ENCODE measurements around the gene SNX10. TPM values are rescaled to one million over a fixed set of nuclear protein-coding genes. Genes with fewer than 3 reads are reported as not detected.

Gene SNX10
- total and polyA plus RNA-seq, 5 experiments from 2014 or later: 6.1 to 14.7 (median 10.9) TPM

DNA sequence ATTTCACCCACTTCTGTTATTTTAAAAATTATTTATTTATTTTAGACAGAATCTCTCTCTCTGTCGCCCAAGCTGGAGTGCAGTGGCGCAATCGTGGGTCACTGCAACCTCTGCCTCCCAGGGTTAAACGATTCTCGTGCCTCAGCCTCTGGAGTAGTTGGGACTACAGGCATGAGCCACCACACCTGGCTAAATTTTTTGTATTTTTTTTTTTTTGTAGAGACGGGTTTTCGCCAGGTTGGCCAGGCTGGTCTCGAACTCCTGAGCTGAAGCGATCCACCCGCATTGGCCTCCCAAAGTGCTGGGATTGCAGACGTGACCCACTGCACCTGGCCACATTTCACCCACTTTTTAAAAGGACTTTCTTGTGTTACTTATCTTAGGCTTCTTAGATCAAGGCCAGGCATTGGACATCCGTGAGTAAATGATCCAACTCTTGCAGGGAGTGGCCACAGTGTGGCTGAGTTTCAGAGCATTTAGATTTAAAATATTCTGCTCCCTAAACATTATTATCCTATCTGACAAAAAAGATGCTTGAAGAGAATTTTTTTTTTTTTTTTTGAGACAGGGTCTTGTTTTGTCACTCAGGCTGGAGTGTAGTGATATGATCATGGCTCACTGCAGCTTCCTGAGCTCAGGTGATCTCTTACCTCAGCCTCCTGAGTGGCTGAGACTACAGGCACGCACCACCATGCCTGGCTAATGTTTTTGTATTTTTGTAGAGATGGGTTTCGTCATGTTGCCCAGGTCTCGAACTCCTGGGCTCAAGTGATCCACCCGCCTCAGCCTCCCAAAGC lies 14.4 kb downstream of the SNX10 start:
- H3K4me1 Mint-ChIP-seq: peaks cover 12 to 42% (median 23%) of the 10 kb centered on the region in 4 donors
- no peak for ATAC-seq
- POLR2A ChIA-PET: interaction anchor here (1.0 to 1.1 kb wide), 3 partner anchors 15 to 104 kb away, joined by 3 to 8 read pairs (median 3); partner anchors contain the start of gene CBX3
- no peak for DNase-seq
- no peaks in the 10 kb centered on the region for H3K27me3 Mint-ChIP-seq
- H3K27ac Mint-ChIP-seq: peak overlapping the region in 1 of 10 donors; percentile 75
- peaks cover 0 to 10% (median 3%) of the 10 kb centered on the region in 3 donors for H3K36me3 Mint-ChIP-seq
- H3K9me3 Mint-ChIP-seq: no peaks in the 10 kb centered on the region
- no peak overlapping the region for H3K4me3 Mint-ChIP-seq

DNA sequence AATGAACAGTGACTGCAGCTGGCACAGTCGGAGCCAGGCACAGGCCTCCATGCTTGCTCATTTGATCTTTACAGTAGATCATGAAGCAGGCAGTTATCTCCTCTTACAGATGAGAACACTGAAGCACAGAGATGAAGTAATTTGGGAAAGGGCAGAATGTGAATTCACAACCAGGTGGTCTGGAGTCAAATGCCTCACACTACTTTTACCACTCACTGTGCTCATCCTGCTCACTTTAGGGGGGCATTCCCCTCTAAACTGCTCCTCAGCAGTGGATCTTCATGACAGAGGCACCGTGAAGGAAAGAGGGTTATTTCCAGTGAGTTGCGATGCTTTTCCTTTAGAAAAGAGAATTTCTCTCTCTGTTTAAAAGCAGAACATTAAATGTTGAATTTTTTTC lies 15.1 kb downstream of the SNX10 start:
- peak overlapping the region in 1 of 10 donors; percentile 72 for H3K27ac Mint-ChIP-seq
- no peak for DNase-seq
- peaks cover 12 to 42% (median 23%) of the 10 kb centered on the region in 4 donors for H3K4me1 Mint-ChIP-seq
- POLR2A ChIA-PET: no interaction called here
- peaks cover 0 to 10% (median 3%) of the 10 kb centered on the region in 3 donors for H3K36me3 Mint-ChIP-seq
- no peaks in the 10 kb centered on the region for H3K9me3 Mint-ChIP-seq
- ATAC-seq: no peak
- H3K27me3 Mint-ChIP-seq: no peaks in the 10 kb centered on the region
- H3K4me3 Mint-ChIP-seq: peak overlapping the region in 1 of 10 donors; percentile 28

DNA sequence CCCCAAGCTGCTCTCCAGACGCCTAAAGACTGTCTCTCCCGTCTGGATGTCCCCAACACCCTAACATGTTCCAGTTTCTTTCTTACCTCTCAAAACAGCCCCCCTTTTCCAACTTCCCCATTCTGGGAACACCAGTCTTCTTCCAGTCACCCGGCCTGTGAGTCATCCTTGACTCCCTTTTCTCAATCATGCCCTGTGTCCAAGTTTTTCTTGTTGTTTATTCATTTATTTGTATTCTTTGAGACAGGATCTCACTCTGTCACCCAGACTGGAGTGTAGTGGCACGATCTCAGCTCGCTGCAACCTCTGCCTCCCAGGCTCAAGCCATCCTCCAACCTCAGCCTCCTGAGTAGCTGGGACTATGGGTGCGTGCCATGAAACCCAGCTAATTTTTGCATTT lies 15.6 kb downstream of the SNX10 start:
- Mint-ChIP-seq H3K36me3 (peaks cover 0 to 10% (median 3%) of the 10 kb centered on the region in 3 donors), H3K9me3 (no peaks in the 10 kb centered on the region), H3K4me1 (peaks cover 12 to 42% (median 23%) of the 10 kb centered on the region in 4 donors), H3K27me3 (no peaks in the 10 kb centered on the region), H3K27ac (peak overlapping the region in 4 of 10 donors; percentile 17 to 72 (median 56)), H3K4me3 (peak overlapping the region in 3 of 10 donors; percentile 11 to 47 (median 28))
- POLR2A ChIA-PET: no interaction called here
- DNase-seq (no peak), ATAC-seq (no peak)

DNA sequence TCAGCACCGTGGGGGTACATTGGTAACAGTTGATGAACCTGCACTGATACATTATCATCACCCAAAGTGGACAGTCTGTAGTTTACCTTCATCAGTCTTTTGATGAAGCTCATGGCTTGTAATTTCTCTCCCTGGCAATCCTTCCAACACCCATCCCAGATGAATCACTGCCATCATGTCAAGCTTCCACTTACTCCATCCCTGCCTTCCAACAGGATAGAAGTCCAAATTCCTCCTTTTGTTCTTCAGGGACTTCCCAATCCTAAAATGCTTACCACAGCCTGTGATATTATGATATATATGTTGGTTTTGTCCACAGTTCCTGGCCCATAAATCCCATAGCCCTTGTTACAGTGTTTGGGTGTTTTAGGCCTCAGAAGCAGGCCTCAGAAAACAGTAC lies 16.1 kb downstream of the SNX10 start:
- ATAC-seq (no peak), DNase-seq (no peak)
- POLR2A ChIA-PET: no interaction called here
- peak overlapping the region in 2 of 10 donors; percentile 21 to 72 for H3K27ac Mint-ChIP-seq
- H3K4me1 Mint-ChIP-seq: peaks cover 12 to 42% (median 23%) of the 10 kb centered on the region in 4 donors
- no peaks in the 10 kb centered on the region for H3K9me3 Mint-ChIP-seq
- H3K36me3 Mint-ChIP-seq: peaks cover 0 to 9% (median 3%) of the 10 kb centered on the region in 3 donors
- no peak overlapping the region for H3K4me3 Mint-ChIP-seq
- H3K27me3 Mint-ChIP-seq: no peaks in the 10 kb centered on the region

DNA sequence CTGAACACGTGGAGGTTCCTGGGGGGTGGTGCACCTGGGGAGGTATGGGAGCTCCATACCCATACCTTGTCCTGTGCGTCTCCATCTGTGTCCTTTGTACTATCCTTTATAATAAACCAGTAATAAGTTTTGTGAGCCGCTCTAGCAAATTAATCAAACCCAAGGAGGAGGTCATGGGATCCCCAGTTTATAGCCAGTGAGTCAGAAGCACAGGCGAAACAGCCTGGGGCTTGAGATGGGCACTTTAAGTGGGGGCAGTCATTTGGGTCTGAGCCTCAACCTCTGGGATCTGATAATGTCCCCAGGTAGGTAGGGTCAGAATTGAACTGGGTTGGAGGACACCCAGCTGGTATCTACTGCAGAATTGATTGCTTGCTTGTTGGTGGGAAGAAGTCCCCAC lies 16.9 kb downstream of the SNX10 start:
- ATAC-seq: no peak
- POLR2A ChIA-PET: no interaction called here
- H3K4me3 Mint-ChIP-seq: no peak overlapping the region
- no peaks in the 10 kb centered on the region for H3K9me3 Mint-ChIP-seq
- peaks cover 0 to 8% (median under 1%) of the 10 kb centered on the region in 3 donors for H3K36me3 Mint-ChIP-seq
- H3K4me1 Mint-ChIP-seq: peaks cover 10 to 45% (median 20%) of the 10 kb centered on the region in 4 donors
- H3K27me3 Mint-ChIP-seq: no peaks in the 10 kb centered on the region
- no peak overlapping the region for H3K27ac Mint-ChIP-seq
- no peak for DNase-seq

DNA sequence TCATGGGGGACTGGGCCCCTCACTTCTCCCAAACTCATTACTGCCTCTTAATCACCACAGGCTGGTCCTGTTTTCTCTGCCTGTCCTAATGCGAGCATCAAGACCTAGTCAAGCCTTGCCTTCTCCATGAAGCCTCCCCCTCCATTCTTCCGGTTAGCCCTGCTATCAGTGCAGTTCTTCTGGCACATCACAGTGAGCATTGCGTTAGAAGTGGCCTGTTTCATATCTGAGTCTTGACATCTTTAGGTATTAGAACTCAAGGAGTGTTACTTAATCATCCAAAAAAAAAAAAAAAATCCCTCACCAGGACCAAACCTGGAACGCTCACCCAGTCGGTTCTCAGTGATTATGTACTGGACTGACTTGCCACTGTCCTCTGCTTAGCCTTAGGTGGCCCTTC lies 17.4 kb downstream of the SNX10 start:
- Mint-ChIP-seq H3K9me3 (no peaks in the 10 kb centered on the region), H3K4me3 (no peak overlapping the region), H3K36me3 (peaks cover 0 to 8% (median 0%) of the 10 kb centered on the region in 3 donors), H3K27me3 (no peaks in the 10 kb centered on the region), H3K27ac (no peak overlapping the region), H3K4me1 (peaks cover 9 to 49% (median 19%) of the 10 kb centered on the region in 4 donors)
- ATAC-seq (no peak), DNase-seq (no peak)
- POLR2A ChIA-PET: no interaction called here

DNA sequence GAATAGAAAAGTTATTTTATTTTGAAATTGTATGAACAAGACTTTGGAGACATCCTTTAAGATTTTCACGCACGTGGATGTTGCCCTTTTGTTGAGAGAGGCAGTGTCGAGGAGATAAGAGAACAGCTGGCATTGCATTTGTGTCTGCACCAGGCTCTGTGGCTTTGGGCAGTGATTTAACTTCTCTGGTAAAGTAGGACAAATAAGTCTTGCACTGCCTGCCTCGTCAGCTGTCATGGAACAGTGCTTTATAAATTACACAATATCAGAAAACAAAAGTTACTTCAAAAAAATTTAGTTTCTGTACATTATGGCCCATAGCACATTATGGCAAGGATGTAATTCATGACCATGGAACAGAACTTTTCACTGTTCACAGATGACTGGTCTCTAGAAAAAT lies 20.1 kb downstream of the SNX10 start:
- Mint-ChIP-seq H3K4me1 (peaks cover 2 to 38% (median 8%) of the 10 kb centered on the region in 4 donors), H3K36me3 (peaks cover 0 to 8% (median 0%) of the 10 kb centered on the region in 3 donors), H3K9me3 (no peaks in the 10 kb centered on the region), H3K27ac (no peak overlapping the region), H3K27me3 (no peaks in the 10 kb centered on the region), H3K4me3 (no peak overlapping the region)
- ATAC-seq (no peak), DNase-seq (no peak)
- POLR2A ChIA-PET: no interaction called here

DNA sequence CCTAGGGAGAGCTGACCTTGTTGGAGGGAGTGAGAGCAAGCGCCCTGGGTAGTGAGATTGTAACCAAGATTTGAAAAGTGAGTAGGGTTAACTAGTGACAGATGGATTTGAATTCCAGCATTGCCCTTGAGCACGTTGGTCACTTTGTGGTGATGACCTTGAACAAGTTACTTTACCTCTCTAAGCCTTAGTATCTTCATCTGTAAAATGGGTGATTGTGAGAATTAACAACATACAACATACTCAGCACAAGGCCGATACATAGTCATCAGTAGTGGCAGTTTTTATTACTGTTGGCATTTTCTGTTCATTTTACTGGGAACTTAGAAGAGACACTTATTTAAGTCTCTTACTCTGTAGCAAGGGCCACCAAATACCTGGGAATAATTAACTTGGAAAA lies 25.5 kb downstream of the SNX10 start:
- no peaks in the 10 kb centered on the region for H3K27me3 Mint-ChIP-seq

DNA sequence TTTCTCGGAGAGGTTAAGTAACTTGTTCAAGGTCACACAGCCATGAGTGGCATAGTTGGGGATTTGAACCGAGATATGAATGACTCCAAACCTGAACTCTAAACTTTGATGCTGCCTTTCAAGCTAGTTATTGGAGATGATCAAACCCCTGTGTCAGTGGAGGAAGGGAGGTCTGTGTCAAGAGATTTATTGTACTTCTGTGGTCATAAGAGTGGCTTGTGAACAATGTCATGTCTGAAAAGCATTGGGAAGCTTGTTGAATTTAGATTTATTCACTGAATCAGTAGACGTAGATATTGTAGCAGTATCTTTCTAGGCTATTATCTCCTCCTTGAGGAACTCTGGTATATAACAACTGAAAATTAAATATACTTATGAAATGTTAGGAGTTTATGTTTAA lies 27.3 kb downstream of the SNX10 start:
- POLR2A ChIA-PET: no interaction called here
- Mint-ChIP-seq H3K36me3 (peaks cover 0 to 8% (median 8%) of the 10 kb centered on the region in 3 donors), H3K4me1 (peaks cover 0 to 37% (median 7%) of the 10 kb centered on the region in 4 donors), H3K27me3 (no peaks in the 10 kb centered on the region), H3K4me3 (no peak overlapping the region), H3K9me3 (no peaks in the 10 kb centered on the region), H3K27ac (peak overlapping the region in 3 of 10 donors; percentile 9 to 26 (median 13))
- DNase-seq: no peak
- ATAC-seq: no peak

More for the DNA sequence above, 25.5 kb downstream of the SNX10 start:
- Mint-ChIP-seq H3K4me1 (peaks cover 0 to 47% (median 7%) of the 10 kb centered on the region in 4 donors), H3K36me3 (peaks cover 0 to 8% (median 7%) of the 10 kb centered on the region in 3 donors), H3K27ac (peak overlapping the region in 1 of 10 donors; percentile 53), H3K9me3 (no peaks in the 10 kb centered on the region), H3K4me3 (no peak overlapping the region)
- DNase-seq: no peak
- ATAC-seq: no peak
- POLR2A ChIA-PET: interaction anchor here (1.2 kb wide), 1 partner anchor 116 kb away, joined by 3 read pairs; the partner anchor contains the start of gene CBX3

DNA sequence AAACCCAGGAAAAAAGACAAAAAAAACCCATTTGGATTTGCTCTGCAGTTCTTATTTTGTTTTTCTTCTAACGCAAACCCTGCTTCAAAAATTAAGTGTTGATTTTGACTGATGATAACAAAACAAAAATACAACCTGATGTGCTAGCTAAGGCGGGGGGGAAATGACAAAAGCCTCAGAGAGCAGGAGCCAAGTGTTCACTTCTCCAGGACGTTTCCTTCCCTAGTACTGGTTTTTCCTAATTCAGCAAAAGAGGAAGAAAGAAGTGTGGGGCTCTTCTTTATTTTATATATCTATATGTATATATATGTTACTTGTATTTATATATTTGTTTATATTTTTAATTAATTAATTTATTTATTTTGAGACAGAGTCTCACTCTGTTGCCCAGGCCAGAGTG lies 28.0 kb downstream of the SNX10 start:
- H3K4me3 Mint-ChIP-seq: no peak overlapping the region
- ATAC-seq (no peak), DNase-seq (no peak)
- POLR2A ChIA-PET: no interaction called here
- H3K4me1 Mint-ChIP-seq: peaks cover 0 to 30% (median 7%) of the 10 kb centered on the region in 4 donors
- no peaks in the 10 kb centered on the region for H3K27me3 Mint-ChIP-seq
- H3K36me3 Mint-ChIP-seq: peaks cover 0 to 10% (median 10%) of the 10 kb centered on the region in 3 donors
- H3K9me3 Mint-ChIP-seq: no peaks in the 10 kb centered on the region
- peak overlapping the region in 2 of 10 donors; percentile 26 to 41 for H3K27ac Mint-ChIP-seq

DNA sequence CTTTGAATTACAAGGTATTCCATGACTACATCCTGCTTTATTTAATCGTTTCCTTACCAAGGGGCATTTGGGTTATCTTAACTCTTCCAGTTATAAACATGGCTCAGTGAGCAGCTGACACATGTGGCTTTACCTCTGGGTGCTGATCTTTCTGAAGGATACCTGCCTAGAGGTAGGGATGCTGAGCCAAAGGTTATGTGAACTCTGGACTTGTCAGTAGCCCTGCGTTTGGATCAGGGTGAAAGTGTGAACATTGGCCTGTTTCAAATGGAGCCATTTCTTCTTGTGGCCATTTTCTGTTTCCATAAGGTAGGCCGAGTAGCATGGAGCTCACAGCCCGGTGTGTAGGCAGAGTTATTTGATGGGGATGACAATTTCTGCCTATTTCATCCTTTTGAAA lies 29.2 kb downstream of the SNX10 start:
- H3K36me3 Mint-ChIP-seq: peaks cover 0 to 10% (median 10%) of the 10 kb centered on the region in 3 donors
- H3K4me3 Mint-ChIP-seq: no peak overlapping the region
- H3K27ac Mint-ChIP-seq: no peak overlapping the region
- no peaks in the 10 kb centered on the region for H3K27me3 Mint-ChIP-seq
- peaks cover 0 to 27% (median 7%) of the 10 kb centered on the region in 4 donors for H3K4me1 Mint-ChIP-seq
- POLR2A ChIA-PET: no interaction called here
- DNase-seq: no peak
- H3K9me3 Mint-ChIP-seq: no peaks in the 10 kb centered on the region
- ATAC-seq: no peak

DNA sequence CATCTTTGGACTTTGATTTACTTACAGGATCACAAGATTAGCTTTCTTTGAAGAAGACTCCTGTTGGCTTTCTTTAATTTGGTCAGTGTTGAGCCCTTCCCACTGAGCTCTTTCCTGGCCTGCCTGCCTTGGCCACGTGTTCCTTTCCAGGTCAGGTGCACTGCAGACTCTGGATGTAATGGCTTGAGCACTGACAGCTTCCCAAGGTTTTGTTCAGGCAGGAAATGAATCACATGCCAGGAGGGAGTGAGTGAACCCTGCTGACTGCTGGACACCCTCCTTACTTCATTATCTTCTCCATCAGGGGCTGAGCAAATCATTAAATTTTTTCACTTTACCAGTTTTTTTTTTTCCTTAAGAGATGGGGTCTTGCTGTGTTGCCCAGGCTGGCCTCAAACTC lies 29.8 kb downstream of the SNX10 start:
- POLR2A ChIA-PET: no interaction called here
- H3K27ac Mint-ChIP-seq: no peak overlapping the region
- peaks cover 0 to 10% (median 10%) of the 10 kb centered on the region in 3 donors for H3K36me3 Mint-ChIP-seq
- ATAC-seq (no peak), DNase-seq (no peak)
- peaks cover 2 to 25% (median 7%) of the 10 kb centered on the region in 4 donors for H3K4me1 Mint-ChIP-seq
- no peak overlapping the region for H3K4me3 Mint-ChIP-seq
- H3K9me3 Mint-ChIP-seq: no peaks in the 10 kb centered on the region
- no peaks in the 10 kb centered on the region for H3K27me3 Mint-ChIP-seq

DNA sequence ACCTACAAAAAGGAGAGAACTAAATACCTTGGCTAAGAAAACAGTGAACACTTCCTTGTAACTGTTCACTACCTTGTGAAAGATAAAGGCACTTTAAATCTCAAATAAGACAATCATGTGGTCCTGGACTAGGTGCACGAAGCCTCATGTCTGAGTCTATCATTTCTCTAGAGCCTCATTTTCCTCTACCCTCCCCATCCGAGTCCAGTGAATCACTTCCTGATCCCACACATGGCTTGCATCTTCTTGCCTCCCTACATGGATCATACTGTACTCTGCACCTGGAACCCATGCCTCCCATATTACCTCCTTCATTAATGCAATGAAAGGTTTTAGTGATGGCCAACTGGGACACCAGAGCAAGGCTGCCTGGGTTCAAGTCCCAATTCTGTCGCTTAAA lies 34.5 kb downstream of the SNX10 start:
- POLR2A ChIA-PET: no interaction called here
- Mint-ChIP-seq H3K27me3 (no peaks in the 10 kb centered on the region), H3K4me3 (no peak overlapping the region), H3K9me3 (peaks cover 0 to 2% (median 0%) of the 10 kb centered on the region in 9 donors), H3K27ac (no peak overlapping the region), H3K4me1 (peaks cover 0 to 33% (median 10%) of the 10 kb centered on the region in 4 donors), H3K36me3 (peaks cover 0 to 18% (median 9%) of the 10 kb centered on the region in 3 donors)
- ATAC-seq (no peak), DNase-seq (no peak)

Data from naive thymus-derived CD8-positive, alpha-beta T cell (primary cell).